GM03348 (cell line): ENCODE measurements around the gene CAMTA1.

ENCODE experiments used
- DNase-seq: peaks from one replicate; pipeline ENCODE4 v3.0.0; 2012; ENCODE audit warnings: low spot score

CAMTA1 gene

GRCh38 chr1:6928106-6928885 is 143.0 kb downstream of the CAMTA1 start:
- no peak for DNase-seq

GRCh38 chr1:6930732-6931300 is 145.6 kb downstream of the CAMTA1 start:
- DNase-seq, result no peak

- no peak for DNase-seq
These were observed 150.2 kb downstream of the CAMTA1 start for GRCh38 chr1:6935361-6935883.

GRCh38 chr1:6935911-6936690 is 150.8 kb downstream of the CAMTA1 start:
- no peak for DNase-seq

GRCh38 chr1:6937048-6937447 is 151.8 kb downstream of the CAMTA1 start:
- DNase-seq, result no peak

- DNase-seq, result no peak
These were observed 154.1 kb downstream of the CAMTA1 start for GRCh38 chr1:6939363-6939762.

GRCh38 chr1:6941786-6942185 is 156.5 kb downstream of the CAMTA1 start:
- no peak for DNase-seq

GRCh38 chr1:6942990-6943389 is 157.7 kb downstream of the CAMTA1 start:
- DNase-seq, result no peak

- DNase-seq, result no peak
These were observed 159.2 kb downstream of the CAMTA1 start for GRCh38 chr1:6944434-6944833.

GRCh38 chr1:6947952-6948351 is 162.7 kb downstream of the CAMTA1 start:
- no peak for DNase-seq

- no peak for DNase-seq
These were observed 163.2 kb downstream of the CAMTA1 start for GRCh38 chr1:6948416-6948815.

GRCh38 chr1:6948861-6949260 is 163.6 kb downstream of the CAMTA1 start:
- no peak for DNase-seq

GRCh38 chr1:6950001-6950765 is 164.9 kb downstream of the CAMTA1 start:
- DNase-seq, result no peak

GRCh38 chr1:6951536-6951935 is 166.3 kb downstream of the CAMTA1 start:
- no peak for DNase-seq

GRCh38 chr1:6953216-6953615 is 168.0 kb downstream of the CAMTA1 start:
- no peak for DNase-seq

GRCh38 chr1:6953907-6954364 is 168.7 kb downstream of the CAMTA1 start:
- no peak for DNase-seq

- no peak for DNase-seq
These were observed 169.3 kb downstream of the CAMTA1 start for GRCh38 chr1:6954591-6954990.

- DNase-seq, result no peak
These were observed 170.3 kb downstream of the CAMTA1 start for GRCh38 chr1:6955357-6956094.

GRCh38 chr1:6956488-6957159 is 171.4 kb downstream of the CAMTA1 start:
- no peak for DNase-seq

GRCh38 chr1:6957341-6957740 is 172.1 kb downstream of the CAMTA1 start:
- DNase-seq, result no peak
